WI38 (cell line): ENCODE measurements around the gene A3GALT2.

Experiments
- H3K4me3 ChIP-seq: 2 replicates; pipeline ENCODE4 v1.5.1; 2011; ENCODE audit warnings: low read depth, mild to moderate bottlenecking, control low read depth, low read length
- TF ChIP-seq, protein P1 (sequence below): IDR thresholded peaks from 2 replicates; pipeline ENCODE4 v1.5.1; 2012; ENCODE audit warnings: low read depth, mild to moderate bottlenecking, control low read depth, low read length

A3GALT2 gene

DNA sequence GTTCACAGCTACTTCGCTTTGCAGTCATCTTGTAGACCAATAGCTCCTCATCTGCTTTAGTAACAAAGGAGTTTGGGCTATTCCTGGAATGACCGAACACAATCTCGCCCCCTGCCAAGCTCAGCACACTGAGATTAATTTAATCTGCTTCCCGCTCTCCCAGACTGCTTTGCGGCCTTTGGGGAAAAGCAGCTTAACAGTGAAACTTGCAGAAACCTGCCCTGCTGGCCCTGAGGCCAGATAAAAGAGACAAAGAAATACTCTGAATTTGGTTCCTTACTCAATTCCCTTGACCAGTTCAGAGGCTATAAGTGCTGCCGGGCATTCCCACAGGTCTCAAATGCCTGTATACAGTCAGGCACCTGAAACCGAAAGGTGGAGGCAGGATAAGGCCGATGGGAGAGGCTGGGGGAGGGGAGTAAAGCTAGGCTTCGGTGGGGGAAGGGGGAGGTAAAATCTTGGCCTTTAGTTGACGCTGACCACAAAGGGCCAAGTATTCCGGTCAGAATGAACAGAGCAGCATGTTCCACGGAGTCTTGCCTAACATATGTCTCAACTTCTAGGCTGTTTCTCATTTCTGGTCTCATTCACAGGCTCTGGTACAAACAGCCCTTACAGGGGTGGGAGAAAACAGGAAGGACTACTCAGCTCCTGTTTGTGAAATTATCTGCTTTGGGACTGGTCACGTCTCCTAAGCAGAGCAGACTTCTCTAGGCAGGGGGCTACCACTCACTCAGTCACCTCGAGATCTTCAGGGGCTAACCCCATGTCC lies 17.7 kb upstream of the A3GALT2 start:
- peak overlapping the region; percentile 28 for H3K4me3 ChIP-seq
- TF ChIP-seq, protein P1, sequence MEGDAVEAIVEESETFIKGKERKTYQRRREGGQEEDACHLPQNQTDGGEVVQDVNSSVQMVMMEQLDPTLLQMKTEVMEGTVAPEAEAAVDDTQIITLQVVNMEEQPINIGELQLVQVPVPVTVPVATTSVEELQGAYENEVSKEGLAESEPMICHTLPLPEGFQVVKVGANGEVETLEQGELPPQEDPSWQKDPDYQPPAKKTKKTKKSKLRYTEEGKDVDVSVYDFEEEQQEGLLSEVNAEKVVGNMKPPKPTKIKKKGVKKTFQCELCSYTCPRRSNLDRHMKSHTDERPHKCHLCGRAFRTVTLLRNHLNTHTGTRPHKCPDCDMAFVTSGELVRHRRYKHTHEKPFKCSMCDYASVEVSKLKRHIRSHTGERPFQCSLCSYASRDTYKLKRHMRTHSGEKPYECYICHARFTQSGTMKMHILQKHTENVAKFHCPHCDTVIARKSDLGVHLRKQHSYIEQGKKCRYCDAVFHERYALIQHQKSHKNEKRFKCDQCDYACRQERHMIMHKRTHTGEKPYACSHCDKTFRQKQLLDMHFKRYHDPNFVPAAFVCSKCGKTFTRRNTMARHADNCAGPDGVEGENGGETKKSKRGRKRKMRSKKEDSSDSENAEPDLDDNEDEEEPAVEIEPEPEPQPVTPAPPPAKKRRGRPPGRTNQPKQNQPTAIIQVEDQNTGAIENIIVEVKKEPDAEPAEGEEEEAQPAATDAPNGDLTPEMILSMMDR, result no peak

- H3K4me3 ChIP-seq, result no peak overlapping the region
- TF ChIP-seq, protein P1, result no peak
Measured at GRCh38 chr1:33338048-33338439, 17.1 kb upstream of the A3GALT2 start.

- no peak overlapping the region for H3K4me3 ChIP-seq
- TF ChIP-seq, protein P1, result no peak
Measured at GRCh38 chr1:33337441-33337840, 16.5 kb upstream of the A3GALT2 start.

DNA sequence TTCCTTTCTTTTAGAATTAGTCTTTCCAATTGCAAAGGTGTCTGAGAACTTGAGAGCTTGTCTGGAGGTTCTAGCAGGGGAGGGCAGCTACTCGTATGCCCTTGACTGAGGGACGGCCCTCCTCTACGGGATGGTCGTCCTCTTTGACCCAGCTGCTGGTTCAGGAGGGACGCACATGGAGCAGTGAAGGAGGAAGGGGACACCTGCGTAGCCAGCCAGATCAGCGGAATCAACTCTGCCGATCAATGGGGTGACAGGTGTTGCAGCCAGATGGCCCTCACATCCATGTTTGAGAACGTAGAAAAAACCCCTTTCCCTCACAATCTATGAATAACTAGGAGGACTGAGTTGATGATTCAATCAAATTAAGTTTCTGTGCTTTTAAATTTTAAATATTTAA lies 15.7 kb upstream of the A3GALT2 start:
- H3K4me3 ChIP-seq, result no peak overlapping the region
- TF ChIP-seq, protein P1, result no peak

DNA sequence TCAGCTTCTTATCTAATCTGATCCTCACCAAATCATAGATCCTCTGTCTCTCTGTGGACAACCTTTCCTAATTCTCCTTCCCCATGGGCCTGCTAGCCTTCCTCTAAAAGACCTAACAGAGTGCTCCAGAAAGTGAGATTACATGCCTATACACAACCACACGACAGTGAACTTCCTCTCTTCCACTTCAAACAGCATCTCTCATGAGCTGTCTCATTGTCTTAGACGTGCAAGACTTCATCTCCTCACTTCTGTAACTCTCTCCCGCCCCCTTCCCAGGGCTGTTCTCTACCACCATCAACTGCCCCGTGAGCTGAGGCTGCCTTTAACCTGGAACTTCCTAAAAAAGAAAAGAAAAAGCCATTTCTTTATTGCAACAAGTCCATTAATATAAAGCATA lies 14.1 kb upstream of the A3GALT2 start:
- TF ChIP-seq, protein P1, result no peak
- H3K4me3 ChIP-seq, result no peak overlapping the region

- TF ChIP-seq, protein P1, result no peak
- H3K4me3 ChIP-seq, result no peak overlapping the region
Measured at GRCh38 chr1:33334081-33334552, 13.2 kb upstream of the A3GALT2 start.

DNA sequence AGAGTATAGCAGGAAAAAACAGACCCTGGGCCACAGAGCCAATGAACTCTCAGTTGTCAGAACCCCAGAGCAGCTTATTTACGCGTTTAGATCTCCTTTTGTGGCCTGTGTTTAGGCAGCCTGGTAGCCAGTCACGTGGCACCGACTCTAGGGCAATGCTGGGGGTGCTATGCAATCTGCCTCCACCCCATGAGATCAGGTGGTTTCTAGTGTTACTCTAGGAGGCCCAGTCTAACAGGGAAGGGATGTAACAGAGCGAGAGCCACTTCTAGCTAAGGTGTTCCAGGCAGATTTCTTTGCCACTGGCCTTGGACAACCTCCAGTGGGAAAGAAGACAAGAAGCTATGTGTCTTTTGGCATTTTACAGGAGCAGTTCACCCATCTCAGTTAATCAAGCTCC lies 12.0 kb upstream of the A3GALT2 start:
- TF ChIP-seq, protein P1, result no peak

More for the DNA sequence above, 12.0 kb upstream of the A3GALT2 start:
- no peak overlapping the region for H3K4me3 ChIP-seq
